Stimulated activated CD4-positive, alpha-beta T cell treated with anti-CD3 and anti-CD28 coated beads, Interleukin-4, amount 100 ng/mL, for 4 hours (primary cell): ENCODE results near the gene NKAIN1.
"Not testable (repeated sequence)": the region's sequence is repeated elsewhere in the genome, so short reads cannot be mapped to it uniquely, and the experiment has no call there.

Experiments used
- DNase-seq, 2 experiments: peaks; one replicate each; pipeline ENCODE4 v3.0.0-alpha.2; 2020

Gene NKAIN1

GRCh38 chr1:31191281-31191680 lies 48.4 kb downstream of the NKAIN1 start:
- DNase-seq, result no peak

DNA sequence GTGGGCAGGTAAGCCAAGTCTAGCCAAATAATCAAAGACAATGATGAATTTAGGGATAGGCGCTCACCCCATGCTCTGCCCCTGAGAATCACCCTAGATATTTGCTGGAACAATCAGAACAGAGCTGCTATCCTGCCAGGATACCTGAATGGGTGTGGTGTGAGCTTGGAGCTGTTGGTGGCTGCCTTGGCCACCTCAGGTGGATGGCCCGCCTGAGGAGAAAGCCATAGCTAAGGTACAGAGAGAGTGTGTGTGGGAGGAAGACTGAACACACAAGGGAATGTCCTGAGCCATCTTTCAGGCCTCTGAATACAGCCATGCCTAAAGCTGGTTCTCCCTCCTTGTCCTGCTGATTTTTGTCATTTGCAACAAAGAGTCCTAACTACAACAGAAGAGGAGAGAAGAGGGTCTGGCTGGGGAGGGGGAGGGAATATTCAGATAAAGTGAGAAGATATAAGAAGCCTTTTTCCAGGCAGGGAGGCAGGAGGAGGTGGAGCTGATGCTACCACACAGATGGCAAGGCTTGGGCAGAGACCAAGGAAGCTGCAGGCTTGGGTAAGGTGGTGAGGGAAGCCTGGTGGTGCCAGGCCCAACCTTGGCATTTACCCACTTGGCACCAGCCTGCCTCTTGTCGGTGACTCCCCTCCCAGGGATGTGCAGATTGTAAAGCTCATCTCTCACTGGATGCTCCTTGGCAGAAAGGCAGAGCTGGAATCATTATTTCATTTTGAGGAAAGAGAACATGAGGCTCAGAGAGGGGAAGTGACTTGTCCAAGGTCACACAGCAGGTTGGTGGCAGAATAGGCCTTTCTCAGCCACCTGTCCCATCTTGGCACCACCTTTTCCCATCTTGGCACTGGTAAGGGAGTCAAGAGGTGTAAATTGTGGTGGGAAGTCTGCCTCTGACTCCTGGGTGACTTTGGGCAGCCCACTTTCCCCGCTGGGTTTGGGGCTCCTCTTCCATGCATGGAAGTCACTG lies 49.7 kb downstream of the NKAIN1 start:
- DNase-seq, result no peak

GRCh38 chr1:31183927-31184554 lies 55.6 kb downstream of the NKAIN1 start:
- peak; percentile 8 to 11 for DNase-seq

DNA sequence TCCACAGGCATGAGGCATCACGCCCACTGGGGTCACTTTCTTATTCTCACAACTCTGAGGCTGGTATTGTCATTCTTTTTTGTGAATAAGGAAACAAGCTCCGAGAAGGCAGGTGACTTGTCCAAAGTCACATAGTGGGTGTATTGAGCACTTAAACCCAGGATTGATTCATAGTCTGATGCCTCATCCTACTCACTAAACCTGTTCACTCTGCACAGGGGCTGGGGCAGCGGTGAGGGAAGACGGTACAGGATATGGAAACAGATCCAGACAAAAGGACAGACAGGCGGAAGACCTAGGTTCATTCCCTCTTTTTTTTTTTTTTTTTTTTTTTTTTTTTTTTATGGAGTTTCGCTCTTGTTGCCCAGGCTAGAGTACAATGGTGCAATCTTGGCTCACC lies 56.6 kb downstream of the NKAIN1 start:
- no peak for DNase-seq

DNA sequence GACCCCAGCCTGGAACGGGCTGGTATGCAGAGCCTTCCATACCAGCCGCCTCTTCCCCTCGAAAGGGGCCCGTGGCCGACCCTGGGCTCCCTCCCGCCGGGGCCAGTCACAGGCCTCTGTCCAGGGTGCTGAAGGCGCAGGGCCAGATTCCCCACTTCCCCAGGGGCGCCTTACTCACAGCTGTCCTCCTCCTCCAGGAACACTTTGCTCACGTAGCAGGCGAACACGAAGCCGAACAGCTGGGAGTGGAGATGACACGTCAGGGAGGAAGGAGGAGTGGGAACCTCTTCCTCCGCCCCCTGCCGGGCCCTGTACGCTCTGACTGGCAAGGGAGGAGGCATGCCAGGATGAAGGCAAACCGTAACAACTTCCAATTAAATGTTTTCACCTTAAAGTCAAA lies 57.3 kb downstream of the NKAIN1 start:
- DNase-seq, result peak; percentile 18 to 53

- peak; percentile 4 to 49 for DNase-seq
Observed at GRCh38 chr1:31181515-31182343, 58.0 kb downstream of the NKAIN1 start.

- DNase-seq, result no peak
Observed at GRCh38 chr1:31180338-31180737, 59.3 kb downstream of the NKAIN1 start.

DNA sequence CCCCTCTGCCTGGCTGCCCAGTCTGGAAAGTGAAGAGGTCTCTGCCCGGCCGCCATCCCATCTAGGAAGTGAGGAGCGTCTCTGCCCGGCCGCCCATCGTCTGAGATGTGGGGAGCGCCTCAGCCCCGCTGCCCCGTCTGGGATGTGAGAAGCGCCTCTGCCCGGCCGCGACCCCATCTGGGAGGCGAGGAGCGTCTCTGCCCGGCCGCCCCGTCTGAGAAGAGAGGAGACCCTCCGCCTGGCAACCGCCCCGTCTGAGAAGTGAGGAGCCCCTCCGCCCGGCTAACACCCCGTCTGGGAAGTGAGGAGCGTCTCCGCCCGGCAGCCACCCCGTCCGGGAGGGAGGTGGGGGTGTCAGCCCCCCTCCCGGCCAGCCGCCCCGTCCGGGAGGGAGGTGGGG lies 63.4 kb downstream of the NKAIN1 start:
- not testable (repeated sequence) for DNase-seq

DNA sequence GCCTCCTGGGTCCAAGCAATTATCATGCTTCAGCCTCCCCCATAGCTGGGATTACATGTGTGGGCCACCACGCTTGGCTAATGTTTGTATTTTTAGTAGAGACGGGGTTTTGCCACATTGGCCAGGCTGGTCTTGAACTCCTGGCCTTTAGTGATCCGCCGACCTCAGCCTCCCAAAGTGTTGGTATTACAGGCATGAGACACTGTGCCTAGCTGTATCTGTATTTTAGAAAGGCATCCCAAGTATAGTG lies 69.3 kb downstream of the NKAIN1 start:
- no peak for DNase-seq

GRCh38 chr1:31166462-31166861 lies 73.2 kb downstream of the NKAIN1 start:
- DNase-seq, result no peak

GRCh38 chr1:31164291-31164690 lies 75.4 kb downstream of the NKAIN1 start:
- DNase-seq, result no peak

GRCh38 chr1:31163866-31164265 lies 75.8 kb downstream of the NKAIN1 start:
- no peak for DNase-seq

- no peak for DNase-seq
Observed at GRCh38 chr1:31161571-31161970, 78.1 kb downstream of the NKAIN1 start.

GRCh38 chr1:31159869-31160611 lies 79.6 kb downstream of the NKAIN1 start:
- DNase-seq, result no peak

DNA sequence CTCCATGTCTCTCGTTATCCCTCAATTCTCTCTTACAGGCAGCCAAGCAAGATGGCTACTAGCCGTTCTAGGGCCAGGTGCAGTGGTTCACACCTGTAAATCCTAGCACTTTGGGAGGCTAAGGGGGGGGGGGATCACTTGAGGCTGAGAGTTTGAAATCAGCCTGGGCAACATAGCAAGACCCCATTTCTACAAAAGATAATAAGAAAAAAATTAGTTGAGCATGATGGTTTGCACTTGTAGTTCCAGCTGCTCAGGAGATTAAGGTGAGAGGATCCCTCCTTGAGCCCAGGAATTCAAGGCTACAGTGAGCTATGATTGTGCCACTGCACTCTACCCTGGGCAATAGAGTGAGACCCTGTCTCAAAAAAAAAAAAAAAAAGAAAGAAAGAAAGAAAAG lies 80.4 kb downstream of the NKAIN1 start:
- DNase-seq, result no peak

GRCh38 chr1:31155216-31155806 lies 84.4 kb downstream of the NKAIN1 start:
- peak; percentile 65 to 66 for DNase-seq

DNA sequence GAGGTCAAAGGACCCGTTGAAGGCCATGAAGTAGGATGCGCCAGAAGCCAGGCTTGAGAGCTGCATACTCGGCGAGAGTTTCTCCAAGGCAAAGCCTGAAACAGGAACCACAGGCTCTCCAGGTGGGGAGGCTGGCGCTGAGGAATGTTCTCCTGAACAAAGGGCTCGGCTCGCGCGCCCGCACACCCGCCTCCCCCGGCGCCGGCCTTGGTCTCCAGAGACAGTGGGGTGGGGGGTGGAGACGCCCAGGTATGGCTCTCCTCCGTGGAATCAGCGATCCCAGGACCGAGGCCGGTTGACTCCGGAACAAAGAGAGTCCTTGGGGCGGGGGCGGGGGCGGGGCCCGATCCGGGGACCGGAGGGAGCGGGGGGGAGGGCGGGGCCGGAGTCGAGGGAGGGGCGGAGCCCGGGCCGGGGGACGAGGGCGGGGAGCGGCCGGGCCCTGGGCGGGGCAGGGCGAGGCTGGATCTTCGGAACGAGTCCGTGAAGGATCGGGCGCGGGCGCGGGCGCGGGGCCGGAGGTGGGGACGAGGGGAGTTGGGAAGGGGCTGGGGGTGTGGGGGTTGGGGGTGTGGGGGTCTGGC lies 85.0 kb downstream of the NKAIN1 start:
- peak; percentile 64 to 74 for DNase-seq

DNA sequence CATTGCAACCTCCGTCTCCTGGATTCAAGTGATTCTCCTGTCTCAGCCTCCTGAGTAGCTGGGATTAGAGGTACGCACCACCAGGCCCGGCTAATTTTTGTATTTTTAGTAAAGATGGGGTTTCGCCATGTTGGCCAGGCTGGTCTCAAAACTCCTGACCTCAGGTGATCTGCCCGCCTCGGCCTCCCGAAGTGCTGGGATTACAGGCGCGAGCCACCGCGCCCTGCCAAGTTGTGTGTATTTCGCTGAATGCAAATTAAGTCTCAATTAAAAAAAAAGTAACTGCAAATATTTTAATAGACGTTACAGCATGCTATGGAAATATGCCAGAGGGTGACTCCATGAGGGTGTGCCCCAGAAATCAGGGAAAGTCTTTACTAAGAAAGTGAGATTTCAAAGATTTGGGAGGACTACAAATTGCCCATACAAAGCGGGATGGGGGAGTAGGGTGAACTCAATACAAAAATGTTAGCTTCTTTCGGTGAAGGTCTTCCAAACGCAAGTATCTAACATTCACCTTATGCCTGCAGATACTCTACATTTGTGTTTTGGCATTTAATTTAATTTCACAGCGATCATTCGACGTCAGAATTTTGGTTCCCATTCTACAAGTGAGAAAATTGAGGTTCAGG lies 85.6 kb downstream of the NKAIN1 start:
- DNase-seq, result no peak

DNA sequence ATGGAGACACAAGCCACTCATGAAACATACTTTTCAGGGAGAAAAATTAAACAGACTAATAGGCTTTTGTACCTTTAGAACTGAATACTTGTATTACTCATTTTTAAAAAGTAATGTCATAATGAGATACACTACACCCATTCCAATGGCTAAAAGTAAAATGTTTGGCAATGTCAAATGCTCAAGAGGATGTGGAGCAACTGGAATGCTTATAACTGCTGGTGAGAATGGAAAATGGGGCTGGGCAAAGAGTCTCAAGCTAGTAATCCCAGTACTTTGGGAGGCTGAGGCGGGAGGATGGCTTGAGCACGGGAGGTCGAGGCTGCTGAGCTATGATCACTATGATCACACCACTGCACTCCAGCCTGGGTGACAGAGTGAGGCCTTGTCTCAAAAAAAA lies 86.3 kb downstream of the NKAIN1 start:
- DNase-seq, result no peak

DNA sequence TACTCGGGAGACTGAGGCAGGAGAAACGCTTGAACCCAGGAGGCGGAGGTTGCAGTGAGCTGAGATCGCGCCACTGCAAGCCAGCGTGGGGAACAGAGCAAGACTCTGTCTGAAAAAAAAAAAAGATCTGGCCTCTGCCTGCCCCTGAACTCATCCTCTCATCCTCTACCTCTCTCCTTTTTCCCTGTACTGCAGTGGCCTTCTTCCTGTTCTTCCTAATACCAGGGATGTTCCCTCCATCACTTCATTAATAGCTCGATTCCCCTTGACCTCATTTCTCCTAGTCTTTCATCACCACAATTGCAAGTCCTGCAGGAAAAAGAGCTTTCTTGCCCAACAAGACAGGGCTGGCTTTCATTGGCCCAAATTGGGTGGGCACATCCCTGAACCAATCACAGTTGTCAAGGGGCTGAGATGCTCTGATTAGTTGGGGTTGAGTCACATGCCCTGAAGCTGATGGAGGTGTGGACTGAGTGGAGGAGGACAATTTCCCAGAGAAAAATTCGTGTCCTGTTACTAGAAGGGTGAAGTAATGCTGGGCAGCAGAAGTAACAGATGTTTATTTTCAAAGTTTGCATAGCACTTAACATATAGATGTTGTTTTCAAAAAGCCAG lies 87.4 kb downstream of the NKAIN1 start:
- DNase-seq, result no peak

DNA sequence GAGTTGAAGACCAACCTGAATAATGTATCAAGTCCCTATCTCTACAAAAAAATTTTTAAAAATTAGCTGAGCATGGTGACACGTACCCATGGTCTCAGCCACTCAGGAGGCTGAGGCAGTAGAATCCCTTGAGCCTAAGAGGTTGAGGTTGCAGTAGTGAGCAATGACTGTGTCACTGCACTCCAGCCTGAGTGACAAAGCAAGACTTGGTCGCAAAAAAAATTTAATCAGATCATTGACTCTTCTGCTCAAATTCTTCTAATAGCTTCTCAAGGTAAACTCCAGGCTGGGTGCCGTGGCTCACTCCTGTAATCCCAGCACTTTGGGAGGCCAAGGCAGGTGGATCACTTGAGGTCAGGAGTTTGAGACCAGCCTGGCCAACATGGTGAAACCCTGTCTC lies 88.3 kb downstream of the NKAIN1 start:
- DNase-seq, result no peak
